Immature natural killer cell (primary cell): ENCODE measurements around the gene SLC2A11. TPM values are rescaled to one million over a fixed set of nuclear protein-coding genes. Genes with fewer than 3 reads are reported as not detected.
A peak's percentile ranks its signal among the peaks of the same experiment; 100 is the strongest.
"Not testable (repeated sequence)": the region's sequence is repeated elsewhere in the genome, so short reads cannot be mapped to it uniquely, and the experiment has no call there.

Experiments used
- DNase-seq, 3 donors: peaks; one replicate each; pipeline ENCODE4 v3.0.0; 2022; ENCODE audit warnings: mixed read lengths in 1 of 3
- H3K27ac Mint-ChIP-seq, 6 donors: one replicate each; pipeline ENCODE4 v1.8.0; 2020; ENCODE audit warnings: mixed read lengths in 6 of 6, mild to moderate bottlenecking in 5 of 6, inconsistent platforms in 4 of 6, moderate library complexity in 3 of 6
- H3K27me3 Mint-ChIP-seq, 3 donors: one replicate each; pipeline ENCODE4 v1.8.0; 2020 to 2021; ENCODE audit warnings: low read depth in 3 of 3, mild to moderate bottlenecking in 3 of 3, mixed read lengths in 3 of 3, moderate library complexity in 3 of 3, inconsistent platforms in 1 of 3
- H3K36me3 Mint-ChIP-seq, 3 donors: one replicate each; pipeline ENCODE4 v1.8.0; 2020; ENCODE audit warnings: mixed read lengths in 3 of 3, inconsistent platforms in 2 of 3, mild to moderate bottlenecking in 2 of 3
- H3K4me1 Mint-ChIP-seq, 2 donors: one replicate each; pipeline ENCODE4 v1.8.0; 2020; ENCODE audit warnings: inconsistent platforms in 2 of 2, mild to moderate bottlenecking in 2 of 2, mixed read lengths in 2 of 2, moderate library complexity in 1 of 2
- H3K4me3 Mint-ChIP-seq, 5 donors: one replicate each; pipeline ENCODE4 v1.8.0; 2020; ENCODE audit warnings: mild to moderate bottlenecking in 5 of 5, mixed read lengths in 5 of 5, inconsistent platforms in 3 of 5, moderate library complexity in 3 of 5
- H3K9me3 Mint-ChIP-seq, 6 donors: one replicate each; pipeline ENCODE4 v1.8.0; 2020; ENCODE audit warnings: mild to moderate bottlenecking in 6 of 6, mixed read lengths in 6 of 6, inconsistent platforms in 4 of 6, moderate library complexity in 3 of 6
- polyA plus RNA-seq, 3 donors: library from polyadenylated mRNA; unstranded; fragments of 300-500 nt; fragmentation: Illumina TruSeq; gene quantifications; one replicate each; pipeline ENCODE4 v1.2.3, GENCODE V29; 2021

SLC2A11 gene
- polyA plus RNA-seq, 3 donors from 2014 or later: 0.48 to 3.0 (median 2.0) TPM

GRCh38 chr22:23864499-23865154 is 7.0 kb downstream of the SLC2A11 start:
- H3K27ac Mint-ChIP-seq, H3K9me3 Mint-ChIP-seq, H3K4me3 Mint-ChIP-seq, H3K27me3 Mint-ChIP-seq, DNase-seq, H3K4me1 Mint-ChIP-seq: not testable (repeated sequence)
- H3K36me3 Mint-ChIP-seq: peaks cover 9 to 29% (median 16%) of the 10 kb centered on the region in 3 donors

- Mint-ChIP-seq H3K4me1 (no peaks in the 10 kb centered on the region), H3K27ac (no peak overlapping the region), H3K9me3 (no peaks in the 10 kb centered on the region), H3K4me3 (no peak overlapping the region), H3K36me3 (peaks cover 6 to 31% (median 17%) of the 10 kb centered on the region in 3 donors), H3K27me3 (no peaks in the 10 kb centered on the region)
- DNase-seq: no peak
These were observed 10.9 kb downstream of the SLC2A11 start for GRCh38 chr22:23868580-23868979.

- peaks cover 10 to 34% (median 19%) of the 10 kb centered on the region in 3 donors for H3K36me3 Mint-ChIP-seq
- no peaks in the 10 kb centered on the region for H3K9me3 Mint-ChIP-seq
- H3K4me3 Mint-ChIP-seq: no peak overlapping the region
- no peak overlapping the region for H3K27ac Mint-ChIP-seq
- no peaks in the 10 kb centered on the region for H3K4me1 Mint-ChIP-seq
- peaks cover 0 to 2% (median 1%) of the 10 kb centered on the region in 3 donors for H3K27me3 Mint-ChIP-seq
- no peak for DNase-seq
These were observed 17.2 kb downstream of the SLC2A11 start for GRCh38 chr22:23874871-23875270.

GRCh38 chr22:23875801-23876200 is 18.1 kb downstream of the SLC2A11 start:
- peaks cover 0 to 2% (median 1%) of the 10 kb centered on the region in 3 donors for H3K27me3 Mint-ChIP-seq
- H3K36me3 Mint-ChIP-seq: peaks cover 15 to 34% (median 15%) of the 10 kb centered on the region in 3 donors
- H3K9me3 Mint-ChIP-seq: no peaks in the 10 kb centered on the region
- H3K4me1 Mint-ChIP-seq: no peaks in the 10 kb centered on the region
- no peak overlapping the region for H3K4me3 Mint-ChIP-seq
- H3K27ac Mint-ChIP-seq: no peak overlapping the region
- no peak for DNase-seq

- DNase-seq: no peak
- H3K4me1 Mint-ChIP-seq: no peaks in the 10 kb centered on the region
- H3K4me3 Mint-ChIP-seq: no peak overlapping the region
- H3K27ac Mint-ChIP-seq: no peak overlapping the region
- no peaks in the 10 kb centered on the region for H3K9me3 Mint-ChIP-seq
- peaks cover 0 to 2% (median 1%) of the 10 kb centered on the region in 3 donors for H3K27me3 Mint-ChIP-seq
- peaks cover 15 to 46% (median 27%) of the 10 kb centered on the region in 3 donors for H3K36me3 Mint-ChIP-seq
These were observed 19.9 kb downstream of the SLC2A11 start for GRCh38 chr22:23877566-23877965.

- H3K4me3 Mint-ChIP-seq: no peak overlapping the region
- H3K36me3 Mint-ChIP-seq: peaks cover 15 to 46% (median 27%) of the 10 kb centered on the region in 3 donors
- no peak overlapping the region for H3K27ac Mint-ChIP-seq
- H3K9me3 Mint-ChIP-seq: no peaks in the 10 kb centered on the region
- H3K27me3 Mint-ChIP-seq: peaks cover 0 to 2% (median 1%) of the 10 kb centered on the region in 3 donors
- DNase-seq: no peak
- no peaks in the 10 kb centered on the region for H3K4me1 Mint-ChIP-seq
These were observed 20.5 kb downstream of the SLC2A11 start for GRCh38 chr22:23878219-23878618.

- peaks cover 0 to 2% (median 0%) of the 10 kb centered on the region in 3 donors for H3K27me3 Mint-ChIP-seq
- no peaks in the 10 kb centered on the region for H3K4me1 Mint-ChIP-seq
- peaks cover 8 to 31% (median 21%) of the 10 kb centered on the region in 3 donors for H3K36me3 Mint-ChIP-seq
- no peak for DNase-seq
- H3K9me3 Mint-ChIP-seq: no peaks in the 10 kb centered on the region
- H3K27ac Mint-ChIP-seq: no peak overlapping the region
- H3K4me3 Mint-ChIP-seq: no peak overlapping the region
These were observed 24.7 kb downstream of the SLC2A11 start for GRCh38 chr22:23882370-23882769.

GRCh38 chr22:23883658-23884057 is 26.0 kb downstream of the SLC2A11 start:
- Mint-ChIP-seq H3K4me3 (no peak overlapping the region), H3K27ac (no peak overlapping the region), H3K36me3 (peaks cover 4 to 22% (median 16%) of the 10 kb centered on the region in 3 donors), H3K27me3 (no peaks in the 10 kb centered on the region), H3K9me3 (no peaks in the 10 kb centered on the region), H3K4me1 (no peaks in the 10 kb centered on the region)
- DNase-seq: no peak

GRCh38 chr22:23884140-23884539 is 26.5 kb downstream of the SLC2A11 start:
- H3K27me3 Mint-ChIP-seq: no peaks in the 10 kb centered on the region
- H3K9me3 Mint-ChIP-seq: no peaks in the 10 kb centered on the region
- H3K4me1 Mint-ChIP-seq: no peaks in the 10 kb centered on the region
- DNase-seq: no peak
- no peak overlapping the region for H3K27ac Mint-ChIP-seq
- H3K4me3 Mint-ChIP-seq: no peak overlapping the region
- peaks cover 4 to 20% (median 13%) of the 10 kb centered on the region in 3 donors for H3K36me3 Mint-ChIP-seq

- Mint-ChIP-seq H3K4me3 (no peak overlapping the region), H3K36me3 (no peaks in the 10 kb centered on the region), H3K27ac (no peak overlapping the region), H3K27me3 (peaks cover 0 to 1% (median 0%) of the 10 kb centered on the region in 3 donors), H3K9me3 (no peaks in the 10 kb centered on the region), H3K4me1 (peaks cover 5 to 10% of the 10 kb centered on the region in 2 donors)
- no peak for DNase-seq
These were observed 31.1 kb downstream of the SLC2A11 start for GRCh38 chr22:23888615-23889401.

GRCh38 chr22:23889620-23890019 is 31.9 kb downstream of the SLC2A11 start:
- H3K27ac Mint-ChIP-seq: no peak overlapping the region
- no peaks in the 10 kb centered on the region for H3K36me3 Mint-ChIP-seq
- peaks cover 0 to 3% (median 2%) of the 10 kb centered on the region in 3 donors for H3K27me3 Mint-ChIP-seq
- peaks cover 9 to 12% of the 10 kb centered on the region in 2 donors for H3K4me1 Mint-ChIP-seq
- no peak overlapping the region for H3K4me3 Mint-ChIP-seq
- H3K9me3 Mint-ChIP-seq: no peaks in the 10 kb centered on the region
- no peak for DNase-seq

- DNase-seq: no peak
- no peaks in the 10 kb centered on the region for H3K9me3 Mint-ChIP-seq
- H3K27ac Mint-ChIP-seq: peak overlapping the region in 1 of 6 donors; percentile 39
- peaks cover 20 to 26% of the 10 kb centered on the region in 2 donors for H3K4me1 Mint-ChIP-seq
- H3K27me3 Mint-ChIP-seq: peaks cover 0 to 6% (median 3%) of the 10 kb centered on the region in 3 donors
- peak overlapping the region in 3 of 5 donors; percentile 17 to 91 (median 33) for H3K4me3 Mint-ChIP-seq
- no peaks in the 10 kb centered on the region for H3K36me3 Mint-ChIP-seq
These were observed 34.1 kb downstream of the SLC2A11 start for GRCh38 chr22:23891726-23892125.

- peak overlapping the region in 4 of 6 donors; percentile 41 to 84 (median 53) for H3K27ac Mint-ChIP-seq
- H3K4me1 Mint-ChIP-seq: peaks cover 20 to 26% of the 10 kb centered on the region in 2 donors
- DNase-seq: no peak
- peaks cover 0 to 6% (median 3%) of the 10 kb centered on the region in 3 donors for H3K27me3 Mint-ChIP-seq
- H3K9me3 Mint-ChIP-seq: no peaks in the 10 kb centered on the region
- H3K36me3 Mint-ChIP-seq: no peaks in the 10 kb centered on the region
- H3K4me3 Mint-ChIP-seq: peak overlapping the region; percentile 7 to 91 (median 54)
These were observed 34.5 kb downstream of the SLC2A11 start for GRCh38 chr22:23892130-23892529.

- Mint-ChIP-seq H3K4me1 (peaks cover 20 to 26% of the 10 kb centered on the region in 2 donors), H3K36me3 (no peaks in the 10 kb centered on the region), H3K4me3 (peak overlapping the region; percentile 7 to 93 (median 90)), H3K27me3 (peaks cover 0 to 6% (median 3%) of the 10 kb centered on the region in 3 donors), H3K9me3 (no peaks in the 10 kb centered on the region), H3K27ac (peak overlapping the region; percentile 47 to 93 (median 60))
- DNase-seq: no peak
These were observed 35.0 kb downstream of the SLC2A11 start for GRCh38 chr22:23892706-23893105.
